Naive B cell (primary cell): ENCODE data around the gene ZNF660. TPM values are rescaled to one million over a fixed set of nuclear protein-coding genes. Genes with fewer than 3 reads are reported as not detected.
"Not testable (repeated sequence)": the region's sequence is repeated elsewhere in the genome, so short reads cannot be mapped to it uniquely, and the experiment has no call there.

Source experiments
- ATAC-seq, 2 donors: fragments of 150-1000 bp; cut with Tn5 transposase; 2 replicates each; pipeline ENCODE4 v1.10.0; 2021; ENCODE audit warnings: low read depth in 2 of 2, mild to moderate bottlenecking in 2 of 2, moderate library complexity in 2 of 2
- DNase-seq: peaks from one replicate; pipeline ENCODE4 v3.0.0; 2022
- H3K27ac Mint-ChIP-seq, 6 donors: one replicate each; pipeline ENCODE4 v1.8.0; 2020 to 2022; ENCODE audit warnings: mild to moderate bottlenecking in 6 of 6, mixed read lengths in 6 of 6, moderate library complexity in 5 of 6, inconsistent platforms in 2 of 6
- H3K27me3 Mint-ChIP-seq, 3 donors: one replicate each; pipeline ENCODE4 v1.8.0; 2021 to 2022; ENCODE audit warnings: mixed read lengths in 3 of 3, mild to moderate bottlenecking in 1 of 3
- H3K36me3 Mint-ChIP-seq, 2 donors: one replicate each; pipeline ENCODE4 v1.8.0; 2020 to 2022; ENCODE audit warnings: mixed read lengths in 2 of 2, inconsistent platforms in 1 of 2, mild to moderate bottlenecking in 1 of 2
- H3K4me1 Mint-ChIP-seq, 3 donors: one replicate each; pipeline ENCODE4 v1.8.0; 2020 to 2022; ENCODE audit warnings: mixed read lengths in 3 of 3, inconsistent platforms in 1 of 3, mild to moderate bottlenecking in 1 of 3, moderate library complexity in 1 of 3
- H3K4me3 Mint-ChIP-seq, 8 donors: one replicate each; pipeline ENCODE4 v1.8.0; 2020 to 2022; ENCODE audit warnings: mild to moderate bottlenecking in 8 of 8, mixed read lengths in 8 of 8, moderate library complexity in 8 of 8, inconsistent platforms in 2 of 8
- H3K9me3 Mint-ChIP-seq, 7 donors: one replicate each; pipeline ENCODE4 v1.8.0; 2020 to 2022; ENCODE audit warnings: mixed read lengths in 7 of 7, mild to moderate bottlenecking in 5 of 7, inconsistent platforms in 2 of 7, moderate library complexity in 1 of 7
- polyA plus RNA-seq, 6 donors: library from polyadenylated mRNA; unstranded; fragments of 300-500 nt; fragmentation: Illumina TruSeq; gene quantifications; one replicate each; pipeline ENCODE4 v1.2.3, GENCODE V29; 2021; ENCODE audit warnings: low read depth in 6 of 6

ZNF660 gene
- 1 to 10 TPM in 5 of 6 donors, under 1 TPM in 1; 0.79 to 3.6 (median 1.5) TPM for polyA plus RNA-seq

- peaks cover 17 to 37% of the 10 kb centered on the region in 2 donors for H3K36me3 Mint-ChIP-seq
- H3K4me1 Mint-ChIP-seq: peaks cover 12 to 24% (median 21%) of the 10 kb centered on the region in 3 donors
- DNase-seq: peak; percentile 20
- H3K27ac Mint-ChIP-seq: peak within 1 kb of the TSS in 4 of 6 donors; percentile 34 to 90 (median 76)
- peak within 1 kb of the TSS; percentile 68 to 94 (median 91) for H3K4me3 Mint-ChIP-seq
- peaks cover 0 to 15% (median 9%) of the 10 kb centered on the region in 3 donors for H3K27me3 Mint-ChIP-seq
- ATAC-seq: peak; percentile 87 to 89
- H3K9me3 Mint-ChIP-seq: peaks cover 0 to 9% (median 4%) of the 10 kb centered on the region in 7 donors
Observed at GRCh38 chr3:44584646-44585501, at the start of gene ZNF660. Gene ZNF660, plus strand, starts transcription at chr3:44584964. Its CDS starts 9,230 bp downstream, at chr3:44594194.

DNA sequence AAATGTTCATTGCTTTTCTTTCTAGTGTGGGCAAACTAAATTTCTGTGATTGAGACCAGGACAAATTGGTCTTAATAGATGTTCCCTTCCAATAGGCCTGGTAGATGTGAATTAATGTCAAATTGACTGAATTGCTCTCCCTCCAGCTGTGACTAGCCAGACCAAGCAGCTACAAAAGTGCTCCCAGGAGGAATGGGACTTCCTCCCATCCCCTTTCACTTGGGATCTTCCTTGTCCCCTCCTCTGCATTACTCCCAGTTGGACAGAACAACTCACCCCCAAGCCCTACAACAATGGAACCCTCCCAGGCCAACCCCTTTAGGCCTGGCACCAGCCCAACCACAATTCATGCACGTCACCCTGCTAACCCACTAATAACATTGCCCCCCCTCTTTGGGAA is 49.4 kb upstream of the ZNF660 start:
- Mint-ChIP-seq H3K4me3 (no peak overlapping the region), H3K36me3 (no peaks in the 10 kb centered on the region), H3K4me1 (no peaks in the 10 kb centered on the region), H3K27me3 (peaks cover 38 to 54% (median 53%) of the 10 kb centered on the region in 3 donors), H3K27ac (no peak overlapping the region), H3K9me3 (peaks cover 0 to 2% (median 0%) of the 10 kb centered on the region in 7 donors)
- DNase-seq: no peak
- no peak for ATAC-seq

GRCh38 chr3:44544811-44545210 is 40.0 kb upstream of the ZNF660 start:
- not testable (repeated sequence) for ATAC-seq, H3K36me3 Mint-ChIP-seq, H3K4me1 Mint-ChIP-seq, H3K27ac Mint-ChIP-seq, H3K4me3 Mint-ChIP-seq, H3K9me3 Mint-ChIP-seq, DNase-seq
- peaks cover 23 to 45% (median 36%) of the 10 kb centered on the region in 3 donors for H3K27me3 Mint-ChIP-seq

GRCh38 chr3:44554626-44555592 is 29.9 kb upstream of the ZNF660 start, which contains the start of gene ZKSCAN7:
Gene ZKSCAN7, plus strand, starts transcription at chr3:44555193. Its CDS starts 1,855 bp downstream, at chr3:44557048.
- peaks cover 0 to 5% (median 1%) of the 10 kb centered on the region in 7 donors for H3K9me3 Mint-ChIP-seq

DNA sequence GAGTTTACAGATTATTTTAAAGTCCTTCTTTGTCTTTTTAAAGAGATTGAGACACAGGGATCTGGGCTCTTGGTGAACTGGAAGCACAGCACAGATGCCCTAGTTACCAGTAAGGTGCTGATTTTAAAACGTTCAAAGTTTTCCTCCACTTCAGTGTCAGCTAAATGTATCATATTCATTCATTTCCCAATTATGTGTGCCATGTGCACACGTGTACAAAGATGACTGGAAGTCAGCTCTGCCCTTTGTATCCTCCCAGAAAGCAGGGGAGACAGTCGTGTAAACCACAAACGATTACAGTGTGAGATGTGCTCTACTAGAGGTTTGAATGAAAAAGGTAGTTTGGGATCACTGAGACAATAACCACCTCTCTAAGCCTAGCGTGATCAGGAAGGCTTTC is 29.0 kb upstream of the ZNF660 start:
- peak overlapping the region; percentile 55 to 94 (median 88) for H3K27ac Mint-ChIP-seq
- DNase-seq: no peak
- no peak for ATAC-seq

More at GRCh38 chr3:44554626-44555592, 29.9 kb upstream of the ZNF660 start, which contains the start of gene ZKSCAN7:
- peak; percentile 35 for DNase-seq
- peak within 1 kb of the TSS; percentile 55 to 94 (median 88) for H3K27ac Mint-ChIP-seq
- peak within 1 kb of the TSS; percentile 87 to 97 (median 96) for H3K4me3 Mint-ChIP-seq
- peaks cover 10 to 15% of the 10 kb centered on the region in 2 donors for H3K36me3 Mint-ChIP-seq
- peak; percentile 77 to 84 for ATAC-seq
- peaks cover 19 to 23% (median 21%) of the 10 kb centered on the region in 3 donors for H3K4me1 Mint-ChIP-seq
- H3K27me3 Mint-ChIP-seq: peaks cover 19 to 25% (median 19%) of the 10 kb centered on the region in 3 donors

DNA sequence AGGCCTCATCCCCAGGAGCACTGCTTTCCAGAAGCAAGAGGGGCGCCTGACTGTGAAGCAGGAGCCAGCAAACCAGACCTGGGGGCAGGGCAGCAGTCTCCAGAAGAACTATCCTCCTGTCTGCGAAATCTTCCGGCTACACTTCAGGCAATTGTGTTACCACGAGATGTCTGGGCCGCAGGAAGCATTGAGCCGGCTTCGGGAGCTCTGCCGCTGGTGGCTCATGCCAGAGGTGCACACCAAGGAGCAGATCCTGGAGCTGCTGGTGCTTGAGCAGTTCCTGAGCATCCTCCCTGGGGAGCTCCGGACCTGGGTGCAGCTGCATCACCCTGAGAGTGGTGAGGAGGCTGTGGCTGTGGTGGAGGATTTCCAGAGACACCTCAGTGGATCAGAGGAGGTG is 27.7 kb upstream of the ZNF660 start:
- Mint-ChIP-seq H3K27me3 (peaks cover under 1 to 5% (median 5%) of the 10 kb centered on the region in 3 donors), H3K9me3 (peaks cover 0 to 9% (median 4%) of the 10 kb centered on the region in 7 donors), H3K4me1 (peaks cover 23 to 26% (median 24%) of the 10 kb centered on the region in 3 donors), H3K36me3 (peaks cover 16 to 29% of the 10 kb centered on the region in 2 donors), H3K27ac (no peak overlapping the region), H3K4me3 (peak overlapping the region in 1 of 8 donors; percentile 58)
- ATAC-seq: no peak
- DNase-seq: no peak

More for the DNA sequence above, 29.0 kb upstream of the ZNF660 start:
- H3K4me1 Mint-ChIP-seq: peaks cover 19 to 23% (median 21%) of the 10 kb centered on the region in 3 donors
- H3K9me3 Mint-ChIP-seq: peaks cover 0 to 5% (median 2%) of the 10 kb centered on the region in 7 donors
- peaks cover 14 to 18% (median 17%) of the 10 kb centered on the region in 3 donors for H3K27me3 Mint-ChIP-seq
- peak overlapping the region; percentile 87 to 97 (median 96) for H3K4me3 Mint-ChIP-seq
- H3K36me3 Mint-ChIP-seq: peaks cover 12 to 16% of the 10 kb centered on the region in 2 donors

DNA sequence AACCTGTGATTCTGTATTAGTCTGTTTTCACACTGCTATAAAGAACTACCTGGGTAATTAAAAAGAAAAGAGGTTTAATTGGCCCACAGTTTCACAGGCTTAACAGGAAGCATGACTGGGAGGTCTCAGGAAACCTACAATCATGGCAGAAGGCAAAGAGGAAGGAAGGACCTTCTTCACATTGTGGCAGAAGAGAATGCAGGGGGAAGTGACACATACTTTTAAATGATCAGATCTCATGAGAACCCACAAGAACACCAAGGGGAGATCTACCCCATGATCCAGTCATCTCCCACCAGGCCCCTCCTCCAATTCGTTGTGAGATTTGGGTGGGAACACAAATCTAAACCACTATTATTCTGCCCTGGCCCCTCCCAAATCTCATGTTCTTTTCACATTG is 23.7 kb upstream of the ZNF660 start:
- Mint-ChIP-seq H3K4me1 (peaks cover 8 to 19% (median 11%) of the 10 kb centered on the region in 3 donors), H3K27me3 (no peaks in the 10 kb centered on the region), H3K27ac (peak overlapping the region in 1 of 6 donors; percentile 35), H3K9me3 (peaks cover 0 to 14% (median 6%) of the 10 kb centered on the region in 7 donors), H3K36me3 (peaks cover 21 to 33% of the 10 kb centered on the region in 2 donors), H3K4me3 (peak overlapping the region in 1 of 8 donors; percentile 69)
- no peak for DNase-seq
- ATAC-seq: no peak

GRCh38 chr3:44562147-44562546 is 22.6 kb upstream of the ZNF660 start:
- Mint-ChIP-seq H3K27me3 (no peaks in the 10 kb centered on the region), H3K4me3 (peak overlapping the region in 2 of 8 donors; percentile 15 to 56), H3K27ac (no peak overlapping the region), H3K9me3 (peaks cover 0 to 14% (median 7%) of the 10 kb centered on the region in 7 donors), H3K36me3 (peaks cover 25 to 36% of the 10 kb centered on the region in 2 donors), H3K4me1 (peaks cover 6 to 15% (median 10%) of the 10 kb centered on the region in 3 donors)
- ATAC-seq (no peak), DNase-seq (no peak)

DNA sequence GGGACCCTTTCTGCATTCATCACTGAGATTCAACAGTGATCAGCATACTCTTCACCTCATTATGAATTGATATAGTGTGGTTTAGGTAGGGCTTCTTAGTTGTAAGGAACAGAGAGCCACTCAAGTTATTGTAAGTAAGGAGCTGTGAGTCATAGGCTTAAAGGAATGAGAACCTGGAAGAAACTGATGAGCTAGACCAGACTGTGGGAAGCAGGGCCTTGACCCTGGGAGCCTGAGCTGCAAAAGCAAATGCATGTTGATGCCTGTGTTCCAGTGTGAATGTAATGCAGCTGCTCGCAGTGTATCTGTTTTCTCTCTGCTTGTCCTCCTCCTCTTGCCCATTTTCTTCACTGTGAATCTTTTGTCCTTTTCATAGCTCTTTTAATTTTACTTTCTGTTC is 16.2 kb upstream of the ZNF660 start:
- ATAC-seq (no peak), DNase-seq (no peak)
- H3K27ac Mint-ChIP-seq: peak overlapping the region in 1 of 6 donors; percentile 8
- no peaks in the 10 kb centered on the region for H3K27me3 Mint-ChIP-seq
- peaks cover 29 to 56% (median 49%) of the 10 kb centered on the region in 7 donors for H3K9me3 Mint-ChIP-seq
- peaks cover 65 to 80% of the 10 kb centered on the region in 2 donors for H3K36me3 Mint-ChIP-seq
- no peak overlapping the region for H3K4me3 Mint-ChIP-seq
- H3K4me1 Mint-ChIP-seq: peaks cover 0 to 7% (median 0%) of the 10 kb centered on the region in 3 donors

DNA sequence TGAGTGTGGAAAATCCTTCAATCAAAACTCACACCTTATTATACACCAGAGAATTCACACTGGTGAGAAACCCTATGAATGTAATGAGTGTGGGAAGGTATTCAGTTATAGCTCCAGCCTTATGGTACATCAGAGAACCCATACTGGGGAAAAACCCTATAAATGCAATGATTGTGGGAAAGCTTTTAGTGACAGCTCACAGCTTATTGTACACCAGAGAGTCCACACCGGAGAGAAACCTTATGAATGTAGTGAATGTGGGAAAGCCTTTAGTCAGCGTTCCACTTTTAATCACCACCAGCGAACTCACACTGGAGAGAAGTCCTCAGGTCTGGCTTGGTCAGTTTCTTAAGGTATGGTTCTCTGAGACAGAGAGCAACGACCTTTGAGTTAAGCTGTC is 13.7 kb upstream of the ZNF660 start:
- H3K4me3 Mint-ChIP-seq: no peak overlapping the region
- ATAC-seq (no peak), DNase-seq (no peak)
- H3K36me3 Mint-ChIP-seq: peaks cover 61 to 71% of the 10 kb centered on the region in 2 donors
- no peaks in the 10 kb centered on the region for H3K27me3 Mint-ChIP-seq
- peaks cover 28 to 61% (median 49%) of the 10 kb centered on the region in 7 donors for H3K9me3 Mint-ChIP-seq
- peaks cover 0 to 2% (median 0%) of the 10 kb centered on the region in 3 donors for H3K4me1 Mint-ChIP-seq
- no peak overlapping the region for H3K27ac Mint-ChIP-seq

DNA sequence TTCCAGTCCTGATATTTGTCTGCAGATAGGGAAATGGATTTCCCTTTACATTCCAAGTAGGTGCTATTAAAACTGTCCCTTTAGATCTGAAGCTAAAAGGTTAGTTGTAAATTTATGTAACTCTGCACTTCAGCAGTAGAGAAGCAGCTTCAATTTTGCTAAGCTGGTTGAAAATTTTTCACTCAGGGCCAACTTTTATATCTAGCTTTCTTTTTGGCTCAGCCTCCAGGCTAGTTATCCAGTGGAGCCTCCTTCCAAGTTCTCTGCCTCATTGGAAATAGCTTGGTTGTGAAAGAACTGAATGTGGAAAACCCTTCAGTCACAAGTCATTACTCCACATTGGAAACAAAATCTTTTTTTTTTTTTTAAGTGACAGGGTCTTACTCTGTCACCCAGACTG is 8.2 kb upstream of the ZNF660 start:
- H3K9me3 Mint-ChIP-seq: peaks cover 7 to 33% (median 11%) of the 10 kb centered on the region in 7 donors
- no peaks in the 10 kb centered on the region for H3K27me3 Mint-ChIP-seq
- no peak for ATAC-seq
- H3K4me3 Mint-ChIP-seq: no peak overlapping the region
- DNase-seq: no peak
- H3K4me1 Mint-ChIP-seq: no peaks in the 10 kb centered on the region
- peaks cover 22 to 36% of the 10 kb centered on the region in 2 donors for H3K36me3 Mint-ChIP-seq
- H3K27ac Mint-ChIP-seq: no peak overlapping the region

- H3K27me3 Mint-ChIP-seq, DNase-seq, H3K4me1 Mint-ChIP-seq, ATAC-seq, H3K27ac Mint-ChIP-seq, H3K4me3 Mint-ChIP-seq: not testable (repeated sequence)
- peaks cover 14 to 28% of the 10 kb centered on the region in 2 donors for H3K36me3 Mint-ChIP-seq
- H3K9me3 Mint-ChIP-seq: peaks cover 0 to 25% (median 4%) of the 10 kb centered on the region in 7 donors
Observed at GRCh38 chr3:44577354-44577952, 7.3 kb upstream of the ZNF660 start.
